HepG2 (cell line): ENCODE measurements around the gene HIPK2. TPM values are rescaled to one million over a fixed set of nuclear protein-coding genes. Genes with fewer than 3 reads are reported as not detected.

Source experiments
- CC2D1A ChIP-seq: sonication (generic); formaldehyde crosslinking; IDR thresholded peaks from 2 replicates; pipeline ENCODE4 v1.8.1; 2023; ENCODE audit warnings: mild to moderate bottlenecking, missing genetic modification reagents
- DRAP1 ChIP-seq: IDR thresholded peaks from 2 replicates; pipeline ENCODE4 v1.6.1; 2016; ENCODE audit warnings: missing genetic modification reagents, missing compliant biosample characterization
- ETV6 ChIP-seq: sonication (generic); formaldehyde crosslinking; conservative IDR thresholded peaks from 2 replicates; pipeline ENCODE4 v1.4.0; 2020; ENCODE audit warnings: missing genetic modification reagents
- FOXJ3 ChIP-seq: sonication (generic); formaldehyde crosslinking; IDR thresholded peaks from 2 replicates; pipeline ENCODE4 v1.4.0; 2020; ENCODE audit warnings: missing genetic modification reagents, mild to moderate bottlenecking, borderline replicate concordance
- HDAC2 ChIP-seq: sonication (generic); formaldehyde crosslinking; IDR thresholded peaks from 2 replicates; pipeline ENCODE4 v1.4.0; 2020; ENCODE audit warnings: missing genetic modification reagents
- MEIS2 ChIP-seq: sonication (generic); formaldehyde crosslinking; IDR thresholded peaks from 2 replicates; pipeline ENCODE4 v1.9.0; 2021; ENCODE audit warnings: mild to moderate bottlenecking, missing genetic modification reagents
- RBFOX2 ChIP-seq: fragments of 200-400 bp; formaldehyde crosslinking; IDR thresholded peaks from 2 replicates; pipeline ENCODE4 v1.6.1; 2017; ENCODE audit warnings: low read depth, mild to moderate bottlenecking, low read length
- SMARCC2 ChIP-seq: fragments of 450-650 bp; IDR thresholded peaks from 2 replicates; pipeline ENCODE4 v1.6.1; 2017; ENCODE audit warnings: antibody characterized with exemption, mild to moderate bottlenecking
- SMC3 ChIP-seq: IDR thresholded peaks from 2 replicates; pipeline ENCODE4 v1.6.1; 2011; ENCODE audit warnings: low read length, improper control_type of control experiment
- THAP7 ChIP-seq: sonication (generic); formaldehyde crosslinking; IDR thresholded peaks from 2 replicates; pipeline ENCODE4 v1.8.1; 2023; ENCODE audit warnings: mild to moderate bottlenecking, missing genetic modification reagents
- TMF1 ChIP-seq: sonication (generic); formaldehyde crosslinking; IDR thresholded peaks from 2 replicates; pipeline ENCODE4 v1.8.1; 2022; ENCODE audit warnings: low read depth, missing genetic modification reagents
- XBP1 ChIP-seq: sonication (generic); formaldehyde crosslinking; IDR thresholded peaks from 2 replicates; pipeline ENCODE4 v1.5.0; 2020; ENCODE audit warnings: missing genetic modification reagents
- ZBTB3 ChIP-seq: sonication (generic); formaldehyde crosslinking; IDR thresholded peaks from 2 replicates; pipeline ENCODE4 v1.4.0; 2020; ENCODE audit warnings: low read depth, mild to moderate bottlenecking, moderate library complexity, missing genetic modification reagents, borderline replicate concordance
- ZBTB46 ChIP-seq: sonication (generic); formaldehyde crosslinking; IDR thresholded peaks from 2 replicates; pipeline ENCODE4 v1.4.0; 2020; ENCODE audit warnings: mild to moderate bottlenecking, missing genetic modification reagents, borderline replicate concordance
- ZFP1 ChIP-seq: IDR thresholded peaks from 2 replicates; pipeline ENCODE4 v1.6.1; 2016
- ZKSCAN8 ChIP-seq: IDR thresholded peaks from 2 replicates; pipeline ENCODE4 v1.6.1; 2016; ENCODE audit warnings: borderline replicate concordance, missing genetic modification reagents, missing compliant biosample characterization
- ZNF333 ChIP-seq: sonication (generic); formaldehyde crosslinking; IDR thresholded peaks from 2 replicates; pipeline ENCODE4 v1.4.0; 2020; ENCODE audit warnings: mild to moderate bottlenecking, missing genetic modification reagents, borderline replicate concordance
- ZNF350 ChIP-seq: sonication (generic); formaldehyde crosslinking; IDR thresholded peaks from 2 replicates; pipeline ENCODE4 v1.4.0; 2020; ENCODE audit warnings: mild to moderate bottlenecking, low read depth, missing genetic modification reagents, borderline replicate concordance
- ZNF530 ChIP-seq: sonication (generic); formaldehyde crosslinking; IDR thresholded peaks from 2 replicates; pipeline ENCODE4 v1.5.0; 2020; ENCODE audit warnings: low read depth, mild to moderate bottlenecking, missing genetic modification reagents
- ZNF775 ChIP-seq: sonication (generic); formaldehyde crosslinking; IDR thresholded peaks from 2 replicates; pipeline ENCODE4 v1.4.0; 2020; ENCODE audit warnings: missing genetic modification reagents, mild to moderate bottlenecking, moderate library complexity, borderline replicate concordance
- ZNF839 ChIP-seq: sonication (generic); formaldehyde crosslinking; IDR thresholded peaks from 2 replicates; pipeline ENCODE4 v1.4.0; 2020; ENCODE audit warnings: missing genetic modification reagents, mild to moderate bottlenecking, borderline replicate concordance
- polyA plus RNA-seq, 8 experiments: library from polyadenylated mRNA; depleted of rRNA in 3 of 8; stranded (reverse) in 7 of 8; unstranded in 1 of 8; fragments of >200 nt; fragmentation: Illumina TruSeq in 4 of 8; extraction: Trizol in 4 of 8; gene quantifications; 2 replicates each; pipeline versions ENCODE4 v1.2.1 to v1.2.3, GENCODE V29; 2011 to 2016; ENCODE audit warnings: low read depth in 4 of 8, missing spikeins in 1 of 8, mixed read lengths in 1 of 8; ENCODE audit not compliant: insufficient read depth in 1 of 8
- total RNA-seq, 5 experiments: library from RNA; depleted of rRNA; stranded (reverse); fragments of >200 nt; fragmentation: Illumina TruSeq; extraction: Trizol; gene quantifications; 2 replicates each; pipeline ENCODE4 v1.2.3, GENCODE V29; 2016; ENCODE audit warnings: low read depth in 1 of 5
- TF ChIP-seq, protein P1 (sequence below): sonication (generic); formaldehyde crosslinking; IDR thresholded peaks from 2 replicates; pipeline ENCODE4 v1.9.0; 2021; ENCODE audit warnings: missing genetic modification reagents, borderline replicate concordance
- TF ChIP-seq, protein P2 (sequence below): sonication (generic); formaldehyde crosslinking; IDR thresholded peaks from 2 replicates; pipeline ENCODE4 v1.5.0; 2020; ENCODE audit warnings: missing genetic modification reagents, mild to moderate bottlenecking, borderline replicate concordance
- TF ChIP-seq, protein P3 (sequence below): sonication (generic); formaldehyde crosslinking; IDR thresholded peaks from 2 replicates; pipeline ENCODE4 v1.8.1; 2023; ENCODE audit warnings: mild to moderate bottlenecking, moderate library complexity, missing genetic modification reagents

HIPK2 gene
- total and polyA plus RNA-seq, 2 of the 13 experiments (the other 11 are each of a cell fraction or from before 2014, with no cell fraction given), result 14.4 to 20.2 TPM

DNA sequence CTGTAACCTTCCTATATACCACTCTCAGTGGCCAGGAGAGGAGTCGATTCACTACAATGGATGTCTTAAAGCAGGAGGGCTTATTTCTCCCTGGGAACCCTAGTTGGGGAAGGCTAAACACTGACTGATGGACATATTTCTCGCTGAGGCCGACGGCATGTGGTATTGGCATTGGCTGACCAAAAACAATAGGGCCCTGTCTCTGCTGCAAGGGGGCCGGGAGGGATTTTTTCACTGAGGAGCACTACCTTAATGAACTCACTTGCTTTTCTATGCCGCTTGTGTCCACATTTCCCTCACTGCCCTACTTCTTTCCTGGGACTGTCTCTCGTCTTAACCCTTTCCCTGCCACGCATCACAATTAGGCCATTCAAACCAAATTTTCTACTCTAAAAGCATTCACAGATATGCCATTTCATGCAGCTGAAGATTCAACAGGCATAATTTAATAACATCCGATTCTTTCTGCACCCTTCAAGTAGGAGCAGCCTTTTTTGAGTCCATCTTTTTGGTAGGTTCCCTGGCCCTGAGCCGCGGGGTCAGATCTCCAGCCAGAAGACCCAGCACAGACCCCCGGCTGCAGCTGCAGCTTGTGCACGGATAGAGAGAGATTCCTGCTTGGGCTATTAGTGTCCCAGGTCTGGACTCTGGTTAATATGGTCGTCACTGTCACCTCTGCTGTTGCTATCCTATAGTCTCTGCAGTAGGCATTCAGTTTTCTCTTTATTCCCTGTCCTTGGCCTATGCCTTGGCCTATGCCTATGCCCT lies 118.7 kb downstream of the HIPK2 start (continued):
- TF ChIP-seq ZNF530 (CRISPR knock-in tag) (no peak), MEIS2 (CRISPR knock-in tag) (no peak), TMF1 (CRISPR knock-in tag) (no peak), ZNF775 (no peak), FOXJ3 (CRISPR knock-in tag) (no peak), ETV6 (no peak), ZNF350 (CRISPR knock-in tag) (0 out of 2 replicates have a peak, but pooled peaks have one; percentile 18), ZBTB3 (CRISPR knock-in tag) (no peak), RBFOX2 (peak; percentile 60), ZNF839 (CRISPR knock-in tag) (no peak), ZBTB46 (CRISPR knock-in tag) (no peak), SMC3 (no peak), CC2D1A (CRISPR knock-in tag) (no peak), XBP1 (CRISPR knock-in tag) (no peak), HDAC2 (CRISPR knock-in tag) (peak; percentile 81), ZNF333 (CRISPR knock-in tag) (no peak), SMARCC2 (no peak), THAP7 (CRISPR knock-in tag) (no peak), ZFP1 (no peak), ZKSCAN8 (CRISPR knock-in tag) (no peak), DRAP1 (CRISPR knock-in tag) (no peak; the same call in 1 of the 2 replicates)
- TF ChIP-seq, protein P1, sequence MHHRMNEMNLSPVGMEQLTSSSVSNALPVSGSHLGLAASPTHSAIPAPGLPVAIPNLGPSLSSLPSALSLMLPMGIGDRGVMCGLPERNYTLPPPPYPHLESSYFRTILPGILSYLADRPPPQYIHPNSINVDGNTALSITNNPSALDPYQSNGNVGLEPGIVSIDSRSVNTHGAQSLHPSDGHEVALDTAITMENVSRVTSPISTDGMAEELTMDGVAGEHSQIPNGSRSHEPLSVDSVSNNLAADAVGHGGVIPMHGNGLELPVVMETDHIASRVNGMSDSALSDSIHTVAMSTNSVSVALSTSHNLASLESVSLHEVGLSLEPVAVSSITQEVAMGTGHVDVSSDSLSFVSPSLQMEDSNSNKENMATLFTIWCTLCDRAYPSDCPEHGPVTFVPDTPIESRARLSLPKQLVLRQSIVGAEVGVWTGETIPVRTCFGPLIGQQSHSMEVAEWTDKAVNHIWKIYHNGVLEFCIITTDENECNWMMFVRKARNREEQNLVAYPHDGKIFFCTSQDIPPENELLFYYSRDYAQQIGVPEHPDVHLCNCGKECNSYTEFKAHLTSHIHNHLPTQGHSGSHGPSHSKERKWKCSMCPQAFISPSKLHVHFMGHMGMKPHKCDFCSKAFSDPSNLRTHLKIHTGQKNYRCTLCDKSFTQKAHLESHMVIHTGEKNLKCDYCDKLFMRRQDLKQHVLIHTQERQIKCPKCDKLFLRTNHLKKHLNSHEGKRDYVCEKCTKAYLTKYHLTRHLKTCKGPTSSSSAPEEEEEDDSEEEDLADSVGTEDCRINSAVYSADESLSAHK (CRISPR knock-in tag), result no peak
- TF ChIP-seq, protein P2, sequence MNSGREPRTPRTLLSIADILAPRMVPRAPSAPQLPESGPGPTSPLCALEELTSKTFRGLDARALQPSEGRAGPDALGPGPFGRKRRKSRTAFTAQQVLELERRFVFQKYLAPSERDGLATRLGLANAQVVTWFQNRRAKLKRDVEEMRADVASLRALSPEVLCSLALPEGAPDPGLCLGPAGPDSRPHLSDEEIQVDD (CRISPR knock-in tag), result no peak
- TF ChIP-seq, protein P3, sequence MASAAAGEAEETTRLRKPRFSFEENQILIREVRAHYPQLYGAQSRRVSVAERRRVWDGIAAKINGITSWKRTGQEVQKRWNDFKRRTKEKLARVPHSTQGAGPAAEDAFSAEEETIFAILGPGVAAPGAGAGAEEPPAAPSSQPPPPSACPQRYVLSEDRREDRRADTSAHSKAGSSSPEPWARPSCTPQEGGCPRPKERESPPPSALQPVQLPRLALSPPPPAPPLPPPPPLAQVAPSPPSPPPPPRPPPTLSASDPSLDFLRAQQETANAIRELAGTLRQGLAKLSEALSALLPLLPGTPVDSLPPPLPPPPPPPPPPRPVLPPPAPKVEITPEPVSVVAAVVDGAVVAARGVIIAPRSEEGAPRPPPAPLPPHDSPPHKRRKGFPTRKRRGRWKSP, result no peak
